SK-N-MC (cell line): ENCODE measurements around the gene KIN.

Experiments used
- EZH2 ChIP-seq: fragments of 200-600 bp; sonication (generic); IDR thresholded peaks from one replicate; pipeline ENCODE4 v1.6.1; 2017; ENCODE audit warnings: antibody characterized with exemption
- FOXP2 ChIP-seq: optimal IDR thresholded peaks from 2 replicates; pipeline ENCODE3; 2011; ENCODE audit warnings: mild to moderate bottlenecking, moderate library complexity; ENCODE audit not compliant: insufficient read depth; ENCODE audit errors: extremely low read length, control extremely low read depth
- POLR2AphosphoS5 ChIP-seq: IDR thresholded peaks from 2 replicates; pipeline ENCODE4 v1.6.1; 2012; ENCODE audit warnings: mild to moderate bottlenecking, low read depth, low read length, borderline replicate concordance

- TF ChIP-seq EZH2 (no peak), POLR2AphosphoS5 (no peak), FOXP2 (no peak)
Measured at GRCh38 chr10:7763929-7764328, 23.9 kb downstream of the KIN start.
